ENCODE measurements around the gene RFX4.
A peak's percentile ranks its signal among the peaks of the same experiment; 100 is the strongest.
"Not testable (repeated sequence)": the region's sequence is repeated elsewhere in the genome, so short reads cannot be mapped to it uniquely, and the experiment has no call there.

Gene RFX4

DNA sequence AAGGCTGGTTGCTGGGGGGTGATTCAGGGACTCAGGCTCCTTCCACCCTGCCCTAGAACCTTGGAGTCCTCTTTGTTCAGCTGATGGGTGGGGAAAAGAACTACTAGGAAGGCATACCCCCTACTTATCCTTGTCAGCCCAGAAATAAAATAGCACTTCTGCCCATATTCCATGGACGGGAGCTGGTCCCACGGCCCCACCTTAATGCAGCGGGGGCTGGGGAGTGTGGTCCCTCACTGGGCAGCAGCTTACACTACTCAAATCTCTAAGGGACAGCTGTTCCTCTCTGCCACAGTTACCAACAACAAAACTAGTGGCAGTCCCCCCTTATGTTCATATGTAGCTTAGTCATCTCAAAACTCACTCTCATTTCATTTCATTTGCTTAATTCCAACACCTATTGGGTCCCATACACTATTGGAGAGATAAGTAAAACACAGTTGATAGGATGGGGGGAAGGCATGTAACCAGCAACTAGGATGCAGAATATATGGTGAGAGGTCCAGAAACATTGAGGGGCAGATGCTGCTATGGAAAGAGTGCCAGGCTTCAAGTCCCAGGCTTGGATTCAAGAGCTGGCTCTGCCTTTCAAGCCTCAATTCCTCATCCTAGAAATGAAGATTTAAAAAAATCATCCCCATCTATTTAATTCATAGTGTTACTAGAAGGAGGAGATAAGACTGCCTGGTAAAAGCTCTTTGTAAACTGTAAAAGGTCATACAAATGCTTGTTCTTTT is 107.9 kb downstream of the RFX4 start:
- no peak for DNase-seq
- no peak overlapping the region for H3K27ac Mint-ChIP-seq
- H3K36me3 Mint-ChIP-seq (ENCODE audit: low read depth): no peaks in the 10 kb centered on the region
- H3K27me3 Mint-ChIP-seq (ENCODE audit: low read depth, poor library complexity): peaks cover 11% of the 10 kb centered on the region
- H3K4me1 Mint-ChIP-seq: no peaks in the 10 kb centered on the region
- no peaks in the 10 kb centered on the region for H3K9me3 Mint-ChIP-seq
- TF ChIP-seq, protein P1, sequence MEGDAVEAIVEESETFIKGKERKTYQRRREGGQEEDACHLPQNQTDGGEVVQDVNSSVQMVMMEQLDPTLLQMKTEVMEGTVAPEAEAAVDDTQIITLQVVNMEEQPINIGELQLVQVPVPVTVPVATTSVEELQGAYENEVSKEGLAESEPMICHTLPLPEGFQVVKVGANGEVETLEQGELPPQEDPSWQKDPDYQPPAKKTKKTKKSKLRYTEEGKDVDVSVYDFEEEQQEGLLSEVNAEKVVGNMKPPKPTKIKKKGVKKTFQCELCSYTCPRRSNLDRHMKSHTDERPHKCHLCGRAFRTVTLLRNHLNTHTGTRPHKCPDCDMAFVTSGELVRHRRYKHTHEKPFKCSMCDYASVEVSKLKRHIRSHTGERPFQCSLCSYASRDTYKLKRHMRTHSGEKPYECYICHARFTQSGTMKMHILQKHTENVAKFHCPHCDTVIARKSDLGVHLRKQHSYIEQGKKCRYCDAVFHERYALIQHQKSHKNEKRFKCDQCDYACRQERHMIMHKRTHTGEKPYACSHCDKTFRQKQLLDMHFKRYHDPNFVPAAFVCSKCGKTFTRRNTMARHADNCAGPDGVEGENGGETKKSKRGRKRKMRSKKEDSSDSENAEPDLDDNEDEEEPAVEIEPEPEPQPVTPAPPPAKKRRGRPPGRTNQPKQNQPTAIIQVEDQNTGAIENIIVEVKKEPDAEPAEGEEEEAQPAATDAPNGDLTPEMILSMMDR (IDR thresholded peaks at IDR 0.05): no peak
- no peak overlapping the region for H3K4me3 Mint-ChIP-seq

DNA sequence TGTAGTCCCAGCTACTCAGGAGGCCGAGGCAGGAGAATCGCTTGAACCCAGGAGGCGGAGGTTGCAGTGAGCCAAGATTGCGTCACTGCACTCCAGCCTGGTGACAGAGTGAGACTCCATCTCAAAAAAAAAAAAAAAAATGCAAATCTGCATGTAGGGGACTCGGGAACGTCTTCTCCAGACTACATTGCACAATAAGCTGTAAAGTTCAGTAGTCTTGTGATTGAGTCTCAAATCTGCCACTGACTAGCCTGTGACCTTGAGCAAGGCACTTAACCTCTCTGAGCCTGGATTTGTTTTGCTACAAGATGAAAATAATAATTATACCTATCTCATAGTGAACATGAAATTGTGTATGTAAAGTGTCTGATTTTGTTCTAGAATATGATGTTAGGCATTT is 109.2 kb downstream of the RFX4 start:
- not testable (repeated sequence) for DNase-seq; H3K27ac Mint-ChIP-seq; H3K4me3 Mint-ChIP-seq; H3K4me1 Mint-ChIP-seq; H3K9me3 Mint-ChIP-seq; H3K36me3 Mint-ChIP-seq (ENCODE audit: low read depth)
- H3K27me3 Mint-ChIP-seq (ENCODE audit: low read depth, poor library complexity): peaks cover 12% of the 10 kb centered on the region

DNA sequence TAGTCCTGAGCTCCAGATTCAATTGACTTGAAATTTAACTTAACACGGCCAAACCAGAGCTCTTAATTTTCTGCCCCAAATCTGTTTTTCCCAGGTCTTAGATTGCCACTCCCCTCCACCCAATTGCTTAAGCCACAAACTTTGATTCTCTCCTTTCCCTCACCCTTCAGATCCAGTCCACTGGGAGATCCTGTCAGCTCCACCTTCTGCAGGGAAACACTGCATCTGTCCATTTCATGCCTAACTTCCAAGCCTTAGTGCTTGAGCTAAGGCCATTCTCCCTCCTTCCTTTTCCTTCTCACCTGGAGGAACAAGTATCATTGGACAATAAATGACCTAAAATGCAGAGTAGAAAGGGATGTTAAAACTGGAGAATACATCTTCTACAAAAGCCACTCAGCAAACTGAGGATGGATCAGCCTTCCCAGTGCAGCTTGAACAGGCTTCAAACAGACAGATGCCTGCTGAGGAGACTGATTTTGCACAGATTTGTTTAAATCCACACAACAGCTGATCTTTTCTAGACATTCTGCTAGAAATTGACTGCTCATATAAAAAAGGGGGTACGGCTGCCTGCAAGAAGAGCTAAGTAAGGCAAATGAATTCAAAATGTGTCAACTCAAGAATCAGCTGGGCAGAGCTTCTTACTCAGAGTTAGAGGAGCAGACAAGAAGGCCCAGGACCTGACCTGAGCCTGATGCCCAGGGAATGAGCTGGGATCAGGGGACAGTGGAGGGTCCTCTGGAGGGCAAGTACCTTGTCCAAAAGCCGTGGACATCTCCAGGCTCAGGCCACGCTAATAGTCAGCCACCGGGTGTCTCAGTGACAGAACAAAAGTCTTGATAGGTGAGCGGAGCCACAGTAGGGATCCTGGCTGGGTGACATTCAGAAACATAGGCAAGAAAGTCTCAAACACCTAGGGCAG is 110.4 kb downstream of the RFX4 start:
- H3K4me1 Mint-ChIP-seq: no peaks in the 10 kb centered on the region
- peaks cover 9% of the 10 kb centered on the region for H3K9me3 Mint-ChIP-seq
- no peak overlapping the region for H3K4me3 Mint-ChIP-seq
- TF ChIP-seq, protein P1 (IDR thresholded peaks at IDR 0.05): no peak
- H3K36me3 Mint-ChIP-seq (ENCODE audit: low read depth): no peaks in the 10 kb centered on the region
- peaks cover 11% of the 10 kb centered on the region for H3K27me3 Mint-ChIP-seq (ENCODE audit: low read depth, poor library complexity)
- H3K27ac Mint-ChIP-seq: peak overlapping the region; percentile 57
- no peak for DNase-seq

DNA sequence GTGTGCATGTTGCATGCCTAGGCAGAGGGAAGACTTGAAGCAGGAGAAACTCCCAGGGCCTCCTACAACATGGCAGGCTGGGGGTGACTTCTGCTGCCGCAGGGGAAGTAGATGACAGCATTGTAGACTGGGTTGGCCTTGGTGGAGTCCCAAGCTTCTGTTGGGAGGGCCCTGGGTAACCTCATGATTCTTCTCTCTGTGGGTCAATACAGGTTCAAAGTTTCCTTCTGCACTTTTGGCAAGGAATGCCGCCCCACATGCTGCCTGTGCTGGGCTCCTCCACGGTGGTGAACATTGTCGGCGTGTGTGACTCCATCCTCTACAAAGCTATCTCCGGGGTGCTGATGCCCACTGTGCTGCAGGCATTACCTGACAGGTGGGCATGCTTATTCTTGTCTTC is 113.3 kb downstream of the RFX4 start:
- H3K27me3 Mint-ChIP-seq (ENCODE audit: low read depth, poor library complexity): peaks cover 11% of the 10 kb centered on the region
- no peak overlapping the region for H3K27ac Mint-ChIP-seq
- DNase-seq: no peak
- H3K36me3 Mint-ChIP-seq (ENCODE audit: low read depth): peaks cover 2% of the 10 kb centered on the region
- no peaks in the 10 kb centered on the region for H3K4me1 Mint-ChIP-seq
- peaks cover 34% of the 10 kb centered on the region for H3K9me3 Mint-ChIP-seq
- no peak overlapping the region for H3K4me3 Mint-ChIP-seq
- TF ChIP-seq, protein P1 (IDR thresholded peaks at IDR 0.05): no peak

DNA sequence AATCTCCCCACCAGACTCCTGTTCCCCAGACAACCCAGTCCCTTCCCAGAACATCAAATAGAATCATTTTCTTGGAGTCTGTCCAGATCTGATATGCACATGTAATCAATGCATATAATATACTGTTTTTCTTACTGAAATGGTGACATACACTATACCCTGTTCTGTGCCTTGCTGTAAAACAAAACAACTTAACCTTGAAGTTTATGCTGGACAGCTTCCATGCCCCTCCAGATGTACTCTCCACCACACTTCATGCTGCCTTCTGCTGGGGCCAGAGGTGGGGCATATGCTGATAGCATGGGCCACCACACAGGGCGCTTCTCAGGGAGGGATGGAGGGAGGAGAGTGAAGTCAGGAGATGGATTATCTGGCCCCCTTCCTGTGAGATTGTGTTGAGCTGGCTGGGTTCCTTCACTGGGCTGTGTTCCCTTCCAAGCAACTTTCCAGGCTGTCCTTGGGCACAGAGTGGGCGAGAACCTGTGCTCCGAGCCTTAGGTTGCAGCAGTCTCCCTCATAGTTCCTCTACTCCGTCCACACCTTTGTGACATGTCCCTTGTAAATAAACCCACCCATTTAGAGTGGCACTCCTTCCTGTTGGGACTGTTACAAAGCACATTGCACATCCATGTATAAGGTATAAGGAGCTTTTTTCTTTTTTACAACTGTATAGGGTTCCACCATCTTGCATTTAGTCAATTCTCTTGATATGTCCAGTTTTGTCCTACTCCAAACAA is 114.0 kb downstream of the RFX4 start:
- Mint-ChIP-seq H3K4me3 (no peak overlapping the region), H3K9me3 (peaks cover 41% of the 10 kb centered on the region), H3K27ac (no peak overlapping the region), H3K36me3 (ENCODE audit: low read depth) (peaks cover 8% of the 10 kb centered on the region), H3K4me1 (no peaks in the 10 kb centered on the region), H3K27me3 (ENCODE audit: low read depth, poor library complexity) (peaks cover 14% of the 10 kb centered on the region)
- DNase-seq: no peak
- TF ChIP-seq, protein P1 (IDR thresholded peaks at IDR 0.05): no peak

DNA sequence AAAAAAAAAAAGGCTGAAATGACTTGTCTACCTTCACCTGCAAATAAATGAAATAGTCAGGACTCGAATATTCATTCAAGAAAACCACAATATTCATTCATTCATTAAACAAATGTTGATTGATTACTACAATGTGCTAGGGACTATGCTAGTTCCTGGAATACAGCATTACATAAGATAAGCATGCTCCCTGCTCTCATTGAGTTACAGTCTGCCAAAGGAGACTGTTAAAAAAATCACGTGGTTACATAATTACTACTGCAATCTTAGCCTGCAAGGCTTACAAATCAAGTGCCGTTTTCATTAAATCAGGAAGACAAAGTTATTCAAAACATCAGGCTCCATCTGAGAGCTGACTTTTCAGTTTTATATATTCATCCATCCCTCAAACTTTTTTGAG is 121.3 kb downstream of the RFX4 start:
- Mint-ChIP-seq H3K36me3 (ENCODE audit: low read depth) (peaks cover 8% of the 10 kb centered on the region), H3K4me3 (no peak overlapping the region)

More for the DNA sequence above, 121.3 kb downstream of the RFX4 start:
- DNase-seq: no peak
- Mint-ChIP-seq H3K27me3 (ENCODE audit: low read depth, poor library complexity) (peaks cover 3% of the 10 kb centered on the region), H3K9me3 (peaks cover 36% of the 10 kb centered on the region), H3K4me1 (peaks cover 1% of the 10 kb centered on the region), H3K27ac (no peak overlapping the region)
- TF ChIP-seq, protein P1 (IDR thresholded peaks at IDR 0.05): no peak

Data from nephron progenitor cell (in vitro differentiated cells).